Spinal cord (tissue), 10 donors: Measurements from ENCODE around the gene ZNF786. TPM values are rescaled to one million over a fixed set of nuclear protein-coding genes. Genes with fewer than 3 reads are reported as not detected.
A peak's percentile ranks its signal among the peaks of the same experiment; 100 is the strongest.
"Not testable (repeated sequence)": the region's sequence is repeated elsewhere in the genome, so short reads cannot be mapped to it uniquely, and the experiment has no call there.

ENCODE experiments used
- DNase-seq, 6 donors: peaks; one replicate each; pipeline versions ENCODE4 v3.0.0 to v3.0.0-alpha.2; 2013 to 2015; ENCODE audit warnings: low spot score in 6 of 6, low read depth in 4 of 6
- H3K27ac ChIP-seq: one replicate; pipeline ENCODE4 v1.5.1; 2013; ENCODE audit warnings: low read depth, low read length, control low read depth
- H3K27me3 ChIP-seq: one replicate; pipeline ENCODE4 v1.6.1; 2013; ENCODE audit warnings: low read length; ENCODE audit not compliant: control insufficient read depth, insufficient read depth
- H3K36me3 ChIP-seq: one replicate; pipeline ENCODE4 v1.6.1; 2013; ENCODE audit warnings: low read length; ENCODE audit not compliant: control insufficient read depth, insufficient read depth
- H3K4me1 ChIP-seq: one replicate; pipeline ENCODE4 v1.6.1; 2013; ENCODE audit warnings: low read length; ENCODE audit not compliant: control insufficient read depth, insufficient read depth
- H3K4me3 ChIP-seq: one replicate; pipeline ENCODE4 v1.5.1; 2013; ENCODE audit warnings: low read depth, low read length, control low read depth
- H3K9me3 ChIP-seq: one replicate; pipeline ENCODE4 v1.6.1; 2013; ENCODE audit warnings: low read length; ENCODE audit not compliant: control insufficient read depth, insufficient read depth
- WGBS: methylation state at CpG from one replicate; pipeline ENCODE4 v1.1.5; 2013; ENCODE audit warnings: missing lambda C conversion rate; ENCODE audit not compliant: insufficient coverage; 5-methylcytosine and 5-hydroxymethylcytosine counted together
- polyA plus RNA-seq, 2 donors: library from polyadenylated mRNA; unstranded; fragments of 120-200 nt; gene quantifications; one replicate each; pipeline ENCODE4 v1.2.1, GENCODE V29; 2013; ENCODE audit not compliant: insufficient read length in 2 of 2
- total RNA-seq, 2 donors: library from RNA; depleted of rRNA in 1 of 2; stranded (reverse); fragments of 120-200 nt in 1 of 2; fragments of >200 nt in 1 of 2; gene quantifications; one replicate each; pipeline versions ENCODE4 v1.2.3 to v1.2.4, GENCODE V29; 2013 to 2014
- donor health status: healthy.

The ZNF786 gene
- total and polyA plus RNA-seq, 4 donors: 9.6 to 10.8 (median 10.0) TPM

- Histone ChIP-seq H3K4me1 (no peaks in the 10 kb centered on the region), H3K36me3 (peaks cover 11% of the 10 kb centered on the region), H3K9me3 (no peaks in the 10 kb centered on the region), H3K27me3 (no peaks in the 10 kb centered on the region), H3K4me3 (no peak overlapping the region), H3K27ac (no peak overlapping the region)
- DNase-seq: no peak
- WGBS: 100% methylated on average over 7 of the region's 12 CpGs
Observed at GRCh38 chr7:149109969-149110368, 19.5 kb upstream of the ZNF786 start.

- 95% methylated on average over 25 of the region's 25 CpGs for WGBS
- H3K9me3 ChIP-seq: no peaks in the 10 kb centered on the region
- no peaks in the 10 kb centered on the region for H3K27me3 ChIP-seq
- no peak for DNase-seq
- H3K27ac ChIP-seq: no peak overlapping the region
- H3K4me3 ChIP-seq: no peak overlapping the region
- H3K4me1 ChIP-seq: no peaks in the 10 kb centered on the region
- peaks cover 32% of the 10 kb centered on the region for H3K36me3 ChIP-seq
Observed at GRCh38 chr7:149104749-149105148, 14.2 kb upstream of the ZNF786 start.

- no peak overlapping the region for H3K4me3 ChIP-seq
- H3K4me1 ChIP-seq: no peaks in the 10 kb centered on the region
- no peaks in the 10 kb centered on the region for H3K27me3 ChIP-seq
- H3K9me3 ChIP-seq: no peaks in the 10 kb centered on the region
- H3K36me3 ChIP-seq: peaks cover 32% of the 10 kb centered on the region
- 97% methylated on average over 35 of the region's 35 CpGs for WGBS
- H3K27ac ChIP-seq: no peak overlapping the region
- no peak for DNase-seq
Observed at GRCh38 chr7:149104214-149104613, 13.7 kb upstream of the ZNF786 start.

GRCh38 chr7:149103424-149103823, 12.9 kb upstream of the ZNF786 start:
- Histone ChIP-seq H3K9me3 (no peaks in the 10 kb centered on the region), H3K27ac (no peak overlapping the region), H3K36me3 (peaks cover 29% of the 10 kb centered on the region), H3K4me3 (no peak overlapping the region), H3K27me3 (no peaks in the 10 kb centered on the region), H3K4me1 (no peaks in the 10 kb centered on the region)
- no peak for DNase-seq
- 92% methylated on average over 8 of the region's 9 CpGs for WGBS

GRCh38 chr7:149102666-149103065, 12.1 kb upstream of the ZNF786 start:
- Histone ChIP-seq H3K4me3 (no peak overlapping the region), H3K27ac (no peak overlapping the region), H3K9me3 (no peaks in the 10 kb centered on the region), H3K4me1 (no peaks in the 10 kb centered on the region), H3K27me3 (no peaks in the 10 kb centered on the region), H3K36me3 (peaks cover 29% of the 10 kb centered on the region)
- 100% methylated on average over 1 of the region's 1 CpG for WGBS
- DNase-seq: peak in 1 of 6 donors; percentile 4

- H3K9me3 ChIP-seq: no peaks in the 10 kb centered on the region
- no peaks in the 10 kb centered on the region for H3K27me3 ChIP-seq
- H3K36me3 ChIP-seq: peaks cover 29% of the 10 kb centered on the region
- H3K27ac ChIP-seq: no peak overlapping the region
- H3K4me3 ChIP-seq: no peak overlapping the region
- no peak for DNase-seq
- WGBS: 100% methylated on average over 2 of the region's 2 CpGs
- no peaks in the 10 kb centered on the region for H3K4me1 ChIP-seq
Observed at GRCh38 chr7:149100821-149101220, 10.3 kb upstream of the ZNF786 start.

- H3K4me1 ChIP-seq: no peaks in the 10 kb centered on the region
- no peaks in the 10 kb centered on the region for H3K9me3 ChIP-seq
- WGBS: 94% methylated on average over 4 of the region's 6 CpGs
- no peak for DNase-seq
- peaks cover 18% of the 10 kb centered on the region for H3K36me3 ChIP-seq
- no peaks in the 10 kb centered on the region for H3K27me3 ChIP-seq
- H3K4me3 ChIP-seq: no peak overlapping the region
- no peak overlapping the region for H3K27ac ChIP-seq
Observed at GRCh38 chr7:149099058-149099457, 8.5 kb upstream of the ZNF786 start.

- H3K27ac ChIP-seq: no peak overlapping the region
- H3K4me1 ChIP-seq: no peaks in the 10 kb centered on the region
- no peaks in the 10 kb centered on the region for H3K9me3 ChIP-seq
- peaks cover 6% of the 10 kb centered on the region for H3K36me3 ChIP-seq
- WGBS: 50% methylated on average over 1 of the region's 4 CpGs
- no peaks in the 10 kb centered on the region for H3K27me3 ChIP-seq
- no peak for DNase-seq
- no peak overlapping the region for H3K4me3 ChIP-seq
Observed at GRCh38 chr7:149097088-149097487, 6.6 kb upstream of the ZNF786 start.

GRCh38 chr7:149093228-149093627, 2.7 kb upstream of the ZNF786 start:
- Histone ChIP-seq H3K4me3 (no peak overlapping the region), H3K27me3 (no peaks in the 10 kb centered on the region), H3K27ac (no peak overlapping the region), H3K4me1 (peaks cover 19% of the 10 kb centered on the region), H3K9me3 (no peaks in the 10 kb centered on the region), H3K36me3 (no peaks in the 10 kb centered on the region)
- 75% methylated on average over 3 of the region's 4 CpGs for WGBS
- DNase-seq: no peak

GRCh38 chr7:149092244-149092643, 1.7 kb upstream of the ZNF786 start:
- H3K27me3 ChIP-seq, H3K4me3 ChIP-seq, H3K36me3 ChIP-seq, DNase-seq, H3K27ac ChIP-seq, H3K9me3 ChIP-seq: not testable (repeated sequence)
- peaks cover 19% of the 10 kb centered on the region for H3K4me1 ChIP-seq
- 100% methylated on average over 3 of the region's 20 CpGs for WGBS
